Measurements from ENCODE around the gene TIGD6.
"Not testable (repeated sequence)": the region's sequence is repeated elsewhere in the genome, so short reads cannot be mapped to it uniquely, and the experiment has no call there.

The TIGD6 gene

DNA sequence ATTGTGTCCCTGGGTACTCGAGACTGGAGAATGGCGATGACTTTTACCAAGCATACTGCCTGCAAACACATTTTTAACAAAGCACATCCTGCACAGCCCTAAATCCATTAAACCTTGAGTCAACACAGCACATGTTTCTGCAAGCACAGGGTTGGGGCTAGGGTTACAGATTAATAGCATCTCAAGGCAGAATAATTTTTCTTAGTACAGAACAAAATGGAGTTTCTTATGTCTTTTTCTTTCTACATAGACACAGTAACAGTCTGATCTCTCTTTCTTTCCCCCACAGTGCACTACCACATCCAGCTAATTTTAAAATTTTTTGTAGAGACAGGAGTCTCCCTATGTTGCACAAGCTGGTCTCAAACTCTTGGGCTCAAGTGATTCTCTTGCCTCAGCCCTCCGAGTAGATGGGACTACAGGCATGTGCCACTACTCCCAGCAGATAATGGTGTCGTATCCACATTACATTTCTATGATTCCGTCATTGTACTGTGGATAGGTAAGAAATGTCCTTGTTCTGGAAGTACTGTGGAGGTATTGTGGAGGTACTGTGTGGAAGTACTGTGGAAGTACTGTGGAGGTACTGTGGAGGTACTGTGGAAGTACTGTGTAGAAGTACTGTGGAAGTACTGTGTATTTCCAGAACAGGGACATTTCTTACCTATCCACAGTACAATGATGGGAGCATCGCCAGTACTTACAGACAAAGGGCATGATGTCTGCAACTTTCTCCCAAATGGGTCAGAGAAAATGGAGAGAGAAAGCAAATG is 57.1 kb downstream of the TIGD6 start:
- DNase-seq (ENCODE audit: low read depth in 2 of 3, low spot score in 2 of 3), result not testable (repeated sequence)
